Measurements from ENCODE around the gene FLNB. TPM values are rescaled to one million over a fixed set of nuclear protein-coding genes. Genes with fewer than 3 reads are reported as not detected.

The FLNB gene
- total RNA-seq, 1 experiment from 2014 or later = 147 TPM

- no peak overlapping the region for H3K27ac Mint-ChIP-seq (ENCODE audit: unreplicated experiment)
- no TSS peak for BruUV-seq (replicated peaks)
Observed at GRCh38 chr3:58179235-58180098, 171.2 kb downstream of the FLNB start.

GRCh38 chr3:58180099-58180880 is 172.1 kb downstream of the FLNB start:
- H3K27me3 Mint-ChIP-seq (ENCODE audit: unreplicated experiment) = no peaks in the 10 kb centered on the region
- H3K27ac Mint-ChIP-seq (ENCODE audit: unreplicated experiment) = no peak overlapping the region
- no peak for DNase-seq
- CTCF ChIA-PET = interaction anchor here (0.5 kb wide), 1 partner anchor 60 kb away, joined by 3 read pairs; no protein-coding TSS in a partner anchor
- H3K36me3 Mint-ChIP-seq (ENCODE audit: insufficient read depth, unreplicated experiment) = peaks cover 10% of the 10 kb centered on the region
- BruUV-seq (replicated peaks) = no TSS peak
- peaks cover 51% of the 10 kb centered on the region for H3K4me1 Mint-ChIP-seq (ENCODE audit: low read depth, unreplicated experiment)
- H3K9me3 Mint-ChIP-seq (ENCODE audit: low read depth, unreplicated experiment) = no peaks in the 10 kb centered on the region
- H3K4me3 Mint-ChIP-seq (ENCODE audit: low read depth, unreplicated experiment) = no peak overlapping the region
- intact Hi-C loops (cut with micrococcal nuclease; ENCODE audit: unreplicated experiment) = no loop called here
- TF ChIP-seq CTCF (IDR thresholded peaks at IDR 0.05; ENCODE audit: unreplicated experiment) = no peak

More at GRCh38 chr3:58179235-58180098, 171.2 kb downstream of the FLNB start:
- intact Hi-C loops (cut with micrococcal nuclease; ENCODE audit: unreplicated experiment) = no loop called here
- no peak for TF ChIP-seq CTCF (IDR thresholded peaks at IDR 0.05; ENCODE audit: unreplicated experiment)
- H3K4me3 Mint-ChIP-seq (ENCODE audit: low read depth, unreplicated experiment) = no peak overlapping the region
- no peaks in the 10 kb centered on the region for H3K27me3 Mint-ChIP-seq (ENCODE audit: unreplicated experiment)
- no peaks in the 10 kb centered on the region for H3K9me3 Mint-ChIP-seq (ENCODE audit: low read depth, unreplicated experiment)
- CTCF ChIA-PET = interaction anchor here (0.5 to 1.4 kb wide), 3 partner anchors 14 to 127 kb away, joined by 3 to 7 read pairs (median 3); partner anchors contain the start of genes HTD2 and RPP14
- peaks cover 59% of the 10 kb centered on the region for H3K4me1 Mint-ChIP-seq (ENCODE audit: low read depth, unreplicated experiment)
- DNase-seq = no peak
- H3K36me3 Mint-ChIP-seq (ENCODE audit: insufficient read depth, unreplicated experiment) = peaks cover 16% of the 10 kb centered on the region

GRCh38 chr3:58180940-58181587 is 172.8 kb downstream of the FLNB start:
- CTCF ChIA-PET = interaction anchor here (0.6 to 1.2 kb wide), 4 partner anchors 36 to 1033 kb away, joined by 3 to 9 read pairs (median 4); partner anchors contain the start of genes HTD2 and RPP14
- DNase-seq = no peak
- TF ChIP-seq CTCF (IDR thresholded peaks at IDR 0.05; ENCODE audit: unreplicated experiment) = no peak
- no peak overlapping the region for H3K27ac Mint-ChIP-seq (ENCODE audit: unreplicated experiment)
- H3K9me3 Mint-ChIP-seq (ENCODE audit: low read depth, unreplicated experiment) = no peaks in the 10 kb centered on the region
- BruUV-seq (replicated peaks) = no TSS peak
- intact Hi-C loops (cut with micrococcal nuclease; ENCODE audit: unreplicated experiment) = no loop called here
- H3K27me3 Mint-ChIP-seq (ENCODE audit: unreplicated experiment) = no peaks in the 10 kb centered on the region
- no peak overlapping the region for H3K4me3 Mint-ChIP-seq (ENCODE audit: low read depth, unreplicated experiment)
- H3K4me1 Mint-ChIP-seq (ENCODE audit: low read depth, unreplicated experiment) = peaks cover 43% of the 10 kb centered on the region
- peaks cover 9% of the 10 kb centered on the region for H3K36me3 Mint-ChIP-seq (ENCODE audit: insufficient read depth, unreplicated experiment)

- Mint-ChIP-seq H3K36me3 (ENCODE audit: insufficient read depth, unreplicated experiment) (peaks cover 6% of the 10 kb centered on the region), H3K4me1 (ENCODE audit: low read depth, unreplicated experiment) (peaks cover 29% of the 10 kb centered on the region), H3K27me3 (ENCODE audit: unreplicated experiment) (no peaks in the 10 kb centered on the region), H3K27ac (ENCODE audit: unreplicated experiment) (no peak overlapping the region), H3K4me3 (ENCODE audit: low read depth, unreplicated experiment) (no peak overlapping the region), H3K9me3 (ENCODE audit: low read depth, unreplicated experiment) (no peaks in the 10 kb centered on the region)
- CTCF ChIA-PET = interaction anchor here (0.7 to 1.2 kb wide), 2 partner anchors 117 to 406 kb away, joined by 4 to 6 read pairs; no protein-coding TSS in a partner anchor
- BruUV-seq (replicated peaks) = no TSS peak
- no peak for TF ChIP-seq CTCF (IDR thresholded peaks at IDR 0.05; ENCODE audit: unreplicated experiment)
- intact Hi-C loops (cut with micrococcal nuclease; ENCODE audit: unreplicated experiment) = no loop called here
- no peak for DNase-seq
Observed at GRCh38 chr3:58183221-58183620, 175.0 kb downstream of the FLNB start.

Measured in Calu3 (cell line).